HL-60 (cell line): ENCODE data around the gene STIM2.

Source experiments
- CTCF ChIP-seq: IDR thresholded peaks from one replicate; pipeline ENCODE4 v1.5.1; 2011; ENCODE audit warnings: low read length, control low read depth, inconsistent platforms; ENCODE audit not compliant: insufficient read depth
- POLR2AphosphoS5 ChIP-seq: IDR thresholded peaks from 2 replicates; pipeline ENCODE4 v1.6.1; 2012; ENCODE audit warnings: low read depth
- TF ChIP-seq, protein P1 (sequence below): IDR thresholded peaks from 2 replicates; pipeline ENCODE4 v1.6.1; 2012; ENCODE audit warnings: low read depth; ENCODE audit not compliant: insufficient replicate concordance

- no peak for TF ChIP-seq CTCF
- no peak for TF ChIP-seq POLR2AphosphoS5
- TF ChIP-seq, protein P1, sequence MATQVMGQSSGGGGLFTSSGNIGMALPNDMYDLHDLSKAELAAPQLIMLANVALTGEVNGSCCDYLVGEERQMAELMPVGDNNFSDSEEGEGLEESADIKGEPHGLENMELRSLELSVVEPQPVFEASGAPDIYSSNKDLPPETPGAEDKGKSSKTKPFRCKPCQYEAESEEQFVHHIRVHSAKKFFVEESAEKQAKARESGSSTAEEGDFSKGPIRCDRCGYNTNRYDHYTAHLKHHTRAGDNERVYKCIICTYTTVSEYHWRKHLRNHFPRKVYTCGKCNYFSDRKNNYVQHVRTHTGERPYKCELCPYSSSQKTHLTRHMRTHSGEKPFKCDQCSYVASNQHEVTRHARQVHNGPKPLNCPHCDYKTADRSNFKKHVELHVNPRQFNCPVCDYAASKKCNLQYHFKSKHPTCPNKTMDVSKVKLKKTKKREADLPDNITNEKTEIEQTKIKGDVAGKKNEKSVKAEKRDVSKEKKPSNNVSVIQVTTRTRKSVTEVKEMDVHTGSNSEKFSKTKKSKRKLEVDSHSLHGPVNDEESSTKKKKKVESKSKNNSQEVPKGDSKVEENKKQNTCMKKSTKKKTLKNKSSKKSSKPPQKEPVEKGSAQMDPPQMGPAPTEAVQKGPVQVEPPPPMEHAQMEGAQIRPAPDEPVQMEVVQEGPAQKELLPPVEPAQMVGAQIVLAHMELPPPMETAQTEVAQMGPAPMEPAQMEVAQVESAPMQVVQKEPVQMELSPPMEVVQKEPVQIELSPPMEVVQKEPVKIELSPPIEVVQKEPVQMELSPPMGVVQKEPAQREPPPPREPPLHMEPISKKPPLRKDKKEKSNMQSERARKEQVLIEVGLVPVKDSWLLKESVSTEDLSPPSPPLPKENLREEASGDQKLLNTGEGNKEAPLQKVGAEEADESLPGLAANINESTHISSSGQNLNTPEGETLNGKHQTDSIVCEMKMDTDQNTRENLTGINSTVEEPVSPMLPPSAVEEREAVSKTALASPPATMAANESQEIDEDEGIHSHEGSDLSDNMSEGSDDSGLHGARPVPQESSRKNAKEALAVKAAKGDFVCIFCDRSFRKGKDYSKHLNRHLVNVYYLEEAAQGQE = no peak
Measured at GRCh38 chr4:27020603-27021002, 160.0 kb downstream of the STIM2 start.
